GM18505 (cell line): ENCODE data around the gene ZNF74.

Source experiments
- ATAC-seq: cut with Tn5 transposase; IDR thresholded peaks from one replicate; pipeline ENCODE4 v1.9.1; 2021; ENCODE audit not compliant: unreplicated experiment
- POLR2A ChIP-seq: IDR thresholded peaks from 4 replicates; pipeline ENCODE4 v1.6.1; 2011; ENCODE audit warnings: borderline replicate concordance; ENCODE audit not compliant: insufficient read depth, insufficient read length; ENCODE audit errors: extremely low read depth

The ZNF74 gene

GRCh38 chr22:20435436-20436306 is 41.7 kb downstream of the ZNF74 start:
- no peak for ATAC-seq
- no peak for TF ChIP-seq POLR2A

DNA sequence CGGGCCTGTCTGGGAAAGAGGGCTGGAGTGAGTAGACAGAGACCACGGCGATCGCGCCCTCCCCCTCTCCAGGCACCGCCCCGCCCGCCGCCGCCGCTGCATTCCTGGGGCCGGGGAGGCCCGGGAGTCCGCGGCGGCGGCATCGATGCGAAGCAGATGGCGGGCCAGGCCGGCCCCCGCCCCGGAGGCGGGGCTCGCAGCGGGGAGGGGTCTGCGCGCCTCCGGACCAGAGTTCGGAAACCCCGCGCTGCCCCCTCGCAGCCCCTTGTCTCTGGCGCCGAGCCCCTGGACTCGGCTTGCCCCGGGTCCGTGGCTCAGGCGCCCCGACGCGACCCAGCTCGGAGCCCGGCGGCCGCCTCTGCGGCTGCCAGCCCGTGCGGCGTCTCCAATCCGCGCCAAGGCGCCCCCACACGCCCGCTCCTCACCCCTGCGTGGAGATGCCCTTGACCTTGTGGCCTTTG is 42.4 kb downstream of the ZNF74 start:
- ATAC-seq: no peak
- TF ChIP-seq POLR2A: no peak

DNA sequence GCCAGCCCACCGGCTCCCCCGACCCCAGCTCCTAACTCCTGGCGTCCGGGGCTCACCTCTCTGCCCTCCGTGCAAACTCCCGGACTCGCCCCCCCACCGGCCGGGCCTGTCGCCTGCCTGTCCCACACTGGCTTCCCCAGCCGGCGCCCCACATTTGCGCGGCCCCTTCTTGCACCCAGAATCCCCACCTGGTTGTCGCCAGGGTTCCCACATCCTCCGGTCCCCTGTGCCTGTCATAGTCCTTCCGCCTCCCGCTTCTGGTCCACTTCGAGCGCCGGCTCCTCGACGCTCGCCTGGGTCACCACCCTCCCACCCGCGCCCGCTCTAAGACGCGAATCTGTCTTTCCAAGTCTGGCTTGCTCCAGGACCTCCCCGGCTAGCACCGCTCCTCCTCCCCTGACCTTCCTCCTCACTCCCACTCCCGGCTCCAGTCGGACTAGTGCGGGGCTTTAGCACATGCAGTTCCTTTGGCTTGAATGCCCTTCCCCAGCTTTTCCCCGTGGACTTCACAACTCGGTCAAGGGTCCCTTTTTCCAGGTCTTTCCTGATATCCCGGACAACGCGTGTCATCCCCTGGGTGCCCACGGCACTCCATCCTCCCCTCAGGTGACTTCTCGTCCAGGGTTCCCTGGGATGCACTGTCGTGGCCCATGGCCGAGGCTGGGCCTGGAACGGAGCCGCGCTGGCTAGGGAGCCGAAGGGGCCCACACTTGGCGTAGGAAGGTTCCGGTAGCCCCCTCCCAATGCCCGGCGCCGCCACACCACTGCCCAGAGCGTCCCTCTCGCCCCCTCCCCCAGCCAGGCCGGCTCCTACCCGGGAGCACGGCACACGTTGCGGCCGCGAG is 43.0 kb downstream of the ZNF74 start:
- no peak for TF ChIP-seq POLR2A
- no peak for ATAC-seq

GRCh38 chr22:20437613-20438426 is 43.9 kb downstream of the ZNF74 start, which contains the start of gene SCARF2:
Gene SCARF2 (minus strand): TSS chr22:20437825. CDS start chr22:20437754, 71 bp downstream.
- ATAC-seq: no peak
- no peak for TF ChIP-seq POLR2A

- no peak for TF ChIP-seq POLR2A
- ATAC-seq: no peak
These were observed 44.4 kb downstream of the ZNF74 start for GRCh38 chr22:20438427-20438677.

DNA sequence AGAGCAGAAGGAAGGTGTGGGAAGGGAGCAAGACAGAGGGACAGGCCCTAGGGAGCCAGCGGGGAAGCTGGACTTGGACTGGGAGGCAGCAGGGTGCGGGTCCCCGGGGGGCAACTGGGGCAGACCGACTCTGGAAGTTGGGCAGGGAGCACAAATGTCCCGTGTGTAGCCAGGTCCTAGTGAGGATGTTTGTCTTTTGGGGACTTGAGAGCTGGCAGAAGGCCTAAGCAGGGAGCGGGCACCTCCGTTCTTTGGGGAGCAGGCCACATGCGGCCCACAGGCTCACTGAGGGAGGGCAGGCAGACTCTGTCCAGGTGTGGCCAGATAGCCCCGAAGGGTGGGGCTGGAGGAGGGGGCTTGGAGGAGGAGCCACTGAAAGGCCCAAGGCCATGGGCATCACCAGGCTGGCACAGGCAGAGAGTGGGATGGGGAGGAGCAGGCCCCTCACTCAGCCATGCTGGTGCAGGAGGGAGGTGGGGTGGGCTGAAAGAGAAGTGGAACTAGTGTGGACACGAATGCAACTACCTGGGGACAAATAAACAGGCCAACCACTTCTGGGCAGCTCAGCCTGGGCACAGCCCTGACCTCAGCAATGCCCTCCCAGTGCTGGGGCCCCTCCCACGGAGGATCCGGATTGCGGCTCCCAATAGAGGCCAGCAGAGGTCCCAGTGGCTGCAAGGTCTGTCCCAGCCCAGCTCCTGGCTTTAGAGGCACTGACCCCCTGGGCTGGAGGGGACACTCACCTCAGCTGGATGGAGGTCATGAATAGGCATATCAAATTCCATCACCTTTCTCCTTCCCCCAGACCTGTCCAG is 44.9 kb downstream of the ZNF74 start:
- TF ChIP-seq POLR2A: no peak
- ATAC-seq: no peak

GRCh38 chr22:20439556-20439927 is 45.6 kb downstream of the ZNF74 start:
- no peak for TF ChIP-seq POLR2A
- ATAC-seq: no peak

- TF ChIP-seq POLR2A: no peak
- ATAC-seq: no peak
These were observed 46.1 kb downstream of the ZNF74 start for GRCh38 chr22:20439928-20440575.

GRCh38 chr22:20440637-20441591 is 47.0 kb downstream of the ZNF74 start:
- TF ChIP-seq POLR2A: no peak
- ATAC-seq: no peak

- ATAC-seq: no peak
- no peak for TF ChIP-seq POLR2A
These were observed 47.9 kb downstream of the ZNF74 start for GRCh38 chr22:20441631-20442484.
